HCT116 (cell line): ENCODE measurements around the gene NFE2L2. TPM values are rescaled to one million over a fixed set of nuclear protein-coding genes. Genes with fewer than 3 reads are reported as not detected.

Experiments used
- ATAC-seq: fragments of 200-7000 bp; cut with Tn5 transposase; 2 replicates; pipeline ENCODE4 v1.9.1; 2020; ENCODE audit warnings: mild to moderate bottlenecking, moderate library complexity
- BruUV-seq: library from RNA; stranded (reverse); fragments of 400-500 nt; replicated peaks from 2 replicates; lab custom pipeline; 2021; lab: Mats Ljungman, UMichigan
- CTCF ChIA-PET: fragments of 300-600 bp; sonication (Branson Sonifier 250); formaldehyde crosslinking; loops from one replicate; lab custom pipeline; 2021; ENCODE audit warnings: antibody characterized with exemption; lab: Charles Lee
- POLR2A ChIA-PET: fragments of 300-600, 350-600 bp; sonication (Branson Sonifier 250); formaldehyde crosslinking; loops from one replicate; lab custom pipeline; 2021; ENCODE audit warnings: antibody characterized with exemption; lab: Charles Lee
- RAD21 ChIA-PET, 2 experiments: fragments of 300-600 bp; sonication (Branson Sonifier 250); formaldehyde crosslinking; loops; one replicate each; lab custom pipeline; 2023; ENCODE audit warnings: low total read pairs in 2 of 2; ENCODE audit not compliant: uncharacterized antibody in 2 of 2, unreplicated experiment in 2 of 2, low non-redundant PET in 1 of 2; lab: Charles Lee
- DNase-seq: peaks from one replicate; pipeline ENCODE4 v3.0.0-alpha.2; 2010; ENCODE audit warnings: low read depth, low spot score
- H2AFZ ChIP-seq: fragments of 200-600 bp; shearing (Covaris generic), sonication (generic); 2 replicates; pipeline ENCODE4 v1.6.1; 2017; ENCODE audit warnings: low read depth, mixed run types, mixed read lengths, antibody characterized with exemption, low read length; ENCODE audit not compliant: poor library complexity, severe bottlenecking
- H3K27ac ChIP-seq: 2 replicates; pipeline ENCODE4 v1.5.1; 2012; ENCODE audit warnings: low read depth, low read length
- H3K27me3 ChIP-seq: fragments of 200-600 bp; sonication (generic); 2 replicates; pipeline ENCODE4 v1.6.1; 2016; ENCODE audit warnings: mixed run types, low read length, mixed read lengths; ENCODE audit not compliant: insufficient read depth
- H3K36me3 ChIP-seq, 2 experiments: fragments of 200-500 bp in 1 of 2; fragments of 200-600 bp in 1 of 2; sonication (Bioruptor generic) in 1 of 2; sonication (generic) in 1 of 2; 2 replicates each; pipeline versions ENCODE4 v1.5.1 to v1.6.1; 2014 to 2016; ENCODE audit warnings: low read length in 2 of 2, inconsistent platforms in 1 of 2, mixed read lengths in 1 of 2, mixed run types in 1 of 2; ENCODE audit not compliant: insufficient read depth in 2 of 2, control insufficient read depth in 1 of 2
- H3K4me1 ChIP-seq, 2 experiments: fragments of 200-600 bp in 1 of 2; sonication (generic) in 1 of 2; 2 replicates each; pipeline versions ENCODE4 v1.5.1 to v1.6.1; 2012 to 2017; ENCODE audit warnings: low read length in 2 of 2, inconsistent platforms in 1 of 2, mild to moderate bottlenecking in 1 of 2, mixed read lengths in 1 of 2, mixed run types in 1 of 2, moderate library complexity in 1 of 2; ENCODE audit not compliant: insufficient read depth in 2 of 2, control insufficient read depth in 1 of 2
- H3K4me2 ChIP-seq: fragments of 200-600 bp; sonication (generic); 2 replicates; pipeline ENCODE4 v1.6.1; 2017; ENCODE audit warnings: mixed run types, low read length, mixed read lengths
- H3K4me3 ChIP-seq, 2 experiments: fragments of 200-600 bp in 1 of 2; sonication (generic) in 1 of 2; replicated peaks in 1 of 2; 2 replicates each; pipeline ENCODE4 v1.5.1; 2011 to 2016; ENCODE audit warnings: low read length in 2 of 2, control low read depth in 1 of 2, low read depth in 1 of 2, mild to moderate bottlenecking in 1 of 2, mixed read lengths in 1 of 2, mixed run types in 1 of 2
- H3K79me2 ChIP-seq: fragments of 200-600 bp; sonication (generic); 2 replicates; pipeline ENCODE4 v1.6.1; 2017; ENCODE audit warnings: mild to moderate bottlenecking, mixed run types, low read length, moderate library complexity, mixed read lengths; ENCODE audit not compliant: insufficient read depth
- H3K9ac ChIP-seq: fragments of 200-600 bp; sonication (generic); 2 replicates; pipeline ENCODE4 v1.6.1; 2016; ENCODE audit warnings: low read length, mixed read lengths
- H3K9me2 ChIP-seq: fragments of 200-600 bp; sonication (generic), shearing (Covaris generic); 2 replicates; pipeline ENCODE4 v1.6.1; 2017; ENCODE audit warnings: mixed run types, mild to moderate bottlenecking, moderate library complexity; ENCODE audit not compliant: insufficient read depth
- H3K9me3 ChIP-seq, 2 experiments: fragments of 200-500 bp in 1 of 2; fragments of 200-600 bp in 1 of 2; sonication (Bioruptor generic) in 1 of 2; sonication (generic) in 1 of 2; 2 replicates each; pipeline ENCODE4 v1.6.1; 2014 to 2017; ENCODE audit warnings: low read length in 2 of 2, mixed read lengths in 2 of 2, inconsistent platforms in 1 of 2, low read depth in 1 of 2, mild to moderate bottlenecking in 1 of 2, mixed run types in 1 of 2, moderate library complexity in 1 of 2; ENCODE audit not compliant: control insufficient read depth in 1 of 2, insufficient read depth in 1 of 2
- H4K20me1 ChIP-seq: fragments of 200-600 bp; sonication (generic), shearing (Covaris generic); 2 replicates; pipeline ENCODE4 v1.6.1; 2017; ENCODE audit warnings: mixed run types, mild to moderate bottlenecking, moderate library complexity; ENCODE audit not compliant: insufficient read depth
- ATF3 ChIP-seq: IDR thresholded peaks from 2 replicates; pipeline ENCODE4 v1.6.1; 2012
- EGR1 ChIP-seq: IDR thresholded peaks from 2 replicates; pipeline ENCODE4 v1.6.1; 2012; ENCODE audit warnings: low read depth
- ELF1 ChIP-seq: IDR thresholded peaks from 2 replicates; pipeline ENCODE4 v1.6.1; 2012; ENCODE audit warnings: low read depth, borderline replicate concordance
- EZH2 ChIP-seq: fragments of 200-600 bp; sonication (generic); IDR thresholded peaks from 2 replicates; pipeline ENCODE4 v1.6.1; 2017; ENCODE audit warnings: antibody characterized with exemption, mixed run types
- EZH2phosphoT487 ChIP-seq: fragments of 200-600 bp; IDR thresholded peaks from 2 replicates; pipeline ENCODE4 v1.6.1; 2018; ENCODE audit warnings: antibody characterized with exemption, borderline replicate concordance
- FOSL1 ChIP-seq: IDR thresholded peaks from 2 replicates; pipeline ENCODE4 v1.6.1; 2012; ENCODE audit warnings: low read depth
- JUND ChIP-seq: IDR thresholded peaks from 2 replicates; pipeline ENCODE4 v1.6.1; 2012
- MAX ChIP-seq: IDR thresholded peaks from 2 replicates; pipeline ENCODE4 v1.6.1; 2012
- POLR2A ChIP-seq: IDR thresholded peaks from 2 replicates; pipeline ENCODE4 v1.7.0; 2011; ENCODE audit warnings: borderline replicate concordance; ENCODE audit not compliant: insufficient read depth, insufficient read length; ENCODE audit errors: extremely low read depth
- POLR2AphosphoS5 ChIP-seq: IDR thresholded peaks from 2 replicates; pipeline ENCODE4 v1.6.1; 2011; ENCODE audit warnings: mild to moderate bottlenecking, low read depth, low read length, moderate library complexity
- SIN3A ChIP-seq: IDR thresholded peaks from 2 replicates; pipeline ENCODE4 v1.6.1; 2012; ENCODE audit warnings: low read depth
- SP1 ChIP-seq: IDR thresholded peaks from 2 replicates; pipeline ENCODE4 v1.6.1; 2012; ENCODE audit warnings: low read depth
- TCF7L2 ChIP-seq: IDR thresholded peaks from 2 replicates; pipeline ENCODE4 v1.7.0; 2011; ENCODE audit warnings: borderline replicate concordance, inconsistent platforms; ENCODE audit not compliant: insufficient read depth, insufficient read length; ENCODE audit errors: extremely low read depth
- YY1 ChIP-seq: IDR thresholded peaks from 2 replicates; pipeline ENCODE4 v1.6.1; 2011; ENCODE audit warnings: low read length, low read depth, moderate library complexity, mild to moderate bottlenecking; ENCODE audit not compliant: insufficient replicate concordance; ENCODE audit errors: extremely low read depth
- ZFX ChIP-seq: fragments of 450-650 bp; IDR thresholded peaks from 2 replicates; pipeline ENCODE4 v1.6.1; 2017
- ZNF274 ChIP-seq: fragments of 200-500 bp; sonication (Bioruptor generic); IDR thresholded peaks from 2 replicates; pipeline ENCODE4 v1.6.1; 2014; ENCODE audit warnings: mild to moderate bottlenecking, low read depth, low read length, inconsistent platforms
- intact Hi-C: fragments of 100-400 bp; cut with micrococcal nuclease; formaldehyde crosslinking; loops from 2 replicates; pipeline ENCODE4 v1.10.0; 2022
- total RNA-seq: library from RNA; stranded (reverse); gene quantifications from one replicate; pipeline ENCODE4 v1.2.1, GENCODE V29; 2021; ENCODE audit not compliant: unreplicated experiment
- TF ChIP-seq, protein P1 (sequence below): IDR thresholded peaks from 2 replicates; pipeline ENCODE4 v1.6.1; 2011; ENCODE audit warnings: mild to moderate bottlenecking, low read length, moderate library complexity; ENCODE audit not compliant: insufficient replicate concordance; ENCODE audit errors: extremely low read depth
- TF ChIP-seq, protein P2 (sequence below), 3 experiments: fragments of 200-600 bp in 1 of 3; sonication (generic) in 1 of 3; IDR thresholded peaks in 2 of 3; conservative IDR thresholded peaks in 1 of 3; 2 replicates each; pipeline ENCODE4 v1.5.1; 2012 to 2017; ENCODE audit warnings: low read depth in 2 of 3, low read length in 2 of 3, antibody characterized with exemption in 1 of 3, borderline replicate concordance in 1 of 3, control low read depth in 1 of 3, mild to moderate bottlenecking in 1 of 3, mixed read lengths in 1 of 3, mixed run types in 1 of 3, moderate library complexity in 1 of 3; ENCODE audit not compliant: insufficient read depth in 1 of 3

The NFE2L2 gene
- total RNA-seq, 1 experiment from 2014 or later = 106 TPM

- H3K27ac ChIP-seq = no peak overlapping the region
- RAD21 ChIA-PET = no interaction called here
- H3K4me1 ChIP-seq = peaks cover 14 to 19% of the 10 kb centered on the region in 2 experiments; a peak in 3 of 4 replicates
- no peaks in the 10 kb centered on the region for H3K27me3 ChIP-seq
- BruUV-seq = no TSS peak
- DNase-seq (no peak), ATAC-seq (no peak)
- H3K4me2 ChIP-seq = no peak overlapping the region
- no peak overlapping the region for H2AFZ ChIP-seq
- intact Hi-C loops = no loop called here
- no peaks in the 10 kb centered on the region for H3K9me2 ChIP-seq
- no peak for TF ChIP-seq SP1
- TF ChIP-seq POLR2A = no peak
- no peak for TF ChIP-seq JUND
- no peak for TF ChIP-seq SIN3A
- no peak for TF ChIP-seq ATF3
- no peak for TF ChIP-seq EZH2phosphoT487
- no peak for TF ChIP-seq POLR2AphosphoS5
- TF ChIP-seq FOSL1 = no peak
- TF ChIP-seq, protein P1, sequence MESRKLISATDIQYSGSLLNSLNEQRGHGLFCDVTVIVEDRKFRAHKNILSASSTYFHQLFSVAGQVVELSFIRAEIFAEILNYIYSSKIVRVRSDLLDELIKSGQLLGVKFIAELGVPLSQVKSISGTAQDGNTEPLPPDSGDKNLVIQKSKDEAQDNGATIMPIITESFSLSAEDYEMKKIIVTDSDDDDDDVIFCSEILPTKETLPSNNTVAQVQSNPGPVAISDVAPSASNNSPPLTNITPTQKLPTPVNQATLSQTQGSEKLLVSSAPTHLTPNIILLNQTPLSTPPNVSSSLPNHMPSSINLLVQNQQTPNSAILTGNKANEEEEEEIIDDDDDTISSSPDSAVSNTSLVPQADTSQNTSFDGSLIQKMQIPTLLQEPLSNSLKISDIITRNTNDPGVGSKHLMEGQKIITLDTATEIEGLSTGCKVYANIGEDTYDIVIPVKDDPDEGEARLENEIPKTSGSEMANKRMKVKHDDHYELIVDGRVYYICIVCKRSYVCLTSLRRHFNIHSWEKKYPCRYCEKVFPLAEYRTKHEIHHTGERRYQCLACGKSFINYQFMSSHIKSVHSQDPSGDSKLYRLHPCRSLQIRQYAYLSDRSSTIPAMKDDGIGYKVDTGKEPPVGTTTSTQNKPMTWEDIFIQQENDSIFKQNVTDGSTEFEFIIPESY = no peak
- TF ChIP-seq ZFX = no peak
- no peak for TF ChIP-seq ZNF274
- no peak for TF ChIP-seq TCF7L2
- no peak for TF ChIP-seq ELF1
- no peak for TF ChIP-seq EGR1
- TF ChIP-seq, protein P2, sequence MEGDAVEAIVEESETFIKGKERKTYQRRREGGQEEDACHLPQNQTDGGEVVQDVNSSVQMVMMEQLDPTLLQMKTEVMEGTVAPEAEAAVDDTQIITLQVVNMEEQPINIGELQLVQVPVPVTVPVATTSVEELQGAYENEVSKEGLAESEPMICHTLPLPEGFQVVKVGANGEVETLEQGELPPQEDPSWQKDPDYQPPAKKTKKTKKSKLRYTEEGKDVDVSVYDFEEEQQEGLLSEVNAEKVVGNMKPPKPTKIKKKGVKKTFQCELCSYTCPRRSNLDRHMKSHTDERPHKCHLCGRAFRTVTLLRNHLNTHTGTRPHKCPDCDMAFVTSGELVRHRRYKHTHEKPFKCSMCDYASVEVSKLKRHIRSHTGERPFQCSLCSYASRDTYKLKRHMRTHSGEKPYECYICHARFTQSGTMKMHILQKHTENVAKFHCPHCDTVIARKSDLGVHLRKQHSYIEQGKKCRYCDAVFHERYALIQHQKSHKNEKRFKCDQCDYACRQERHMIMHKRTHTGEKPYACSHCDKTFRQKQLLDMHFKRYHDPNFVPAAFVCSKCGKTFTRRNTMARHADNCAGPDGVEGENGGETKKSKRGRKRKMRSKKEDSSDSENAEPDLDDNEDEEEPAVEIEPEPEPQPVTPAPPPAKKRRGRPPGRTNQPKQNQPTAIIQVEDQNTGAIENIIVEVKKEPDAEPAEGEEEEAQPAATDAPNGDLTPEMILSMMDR (IDR thresholded peaks at IDR 0.05 in 2 of 3, conservative IDR thresholded peaks at IDR 0.05 in 1 of 3; ENCODE audit: borderline replicate concordance in 1 of 3, insufficient read depth in 1 of 3, low read depth in 2 of 3, low read length in 2 of 3) = no peak
- no peak for TF ChIP-seq EZH2
- no peak for TF ChIP-seq MAX
- no peak for TF ChIP-seq YY1
- H3K36me3 ChIP-seq = no peaks in the 10 kb centered on the region
- no peak overlapping the region for H3K9ac ChIP-seq
- peaks cover 6% of the 10 kb centered on the region; the same call in 1 of the 2 replicates for H3K79me2 ChIP-seq
- H4K20me1 ChIP-seq = no peaks in the 10 kb centered on the region
- CTCF ChIA-PET = no interaction called here
- H3K4me3 ChIP-seq = no peak overlapping the region
- POLR2A ChIA-PET = no interaction called here
- no peaks in the 10 kb centered on the region for H3K9me3 ChIP-seq
Observed at GRCh38 chr2:177268901-177269300, 4.4 kb upstream of the NFE2L2 start.
